ES-I3 (cell line): Measurements from ENCODE around the gene ENTR1.

ENCODE experiments used
- H3K36me3 ChIP-seq: 2 replicates; pipeline ENCODE4 v1.6.1; 2013; ENCODE audit warnings: mild to moderate bottlenecking, low read length, control low read depth, moderate library complexity; ENCODE audit not compliant: insufficient read depth
- H3K4me1 ChIP-seq: 2 replicates; pipeline ENCODE4 v1.6.1; 2013; ENCODE audit warnings: mild to moderate bottlenecking, control low read depth, low read length; ENCODE audit not compliant: insufficient read depth
- H3K9ac ChIP-seq: 2 replicates; pipeline ENCODE4 v1.6.1; 2013; ENCODE audit warnings: low read depth, mild to moderate bottlenecking, low read length, moderate library complexity
- H3K9me3 ChIP-seq: 2 replicates; pipeline ENCODE4 v1.6.1; 2013; ENCODE audit warnings: mild to moderate bottlenecking, low read length, moderate library complexity; ENCODE audit not compliant: control insufficient read depth, insufficient read depth

Gene ENTR1

GRCh38 chr9:136410500-136411287 lies at the start of gene ENTR1, which contains the start of gene PMPCA:
TSS of gene ENTR1 (minus strand) at chr9:136410614. CDS start at chr9:136410397, 217 bp downstream.
TSS of gene PMPCA (plus strand) at chr9:136410658. CDS start at chr9:136410669, 11 bp downstream.
- H3K9ac ChIP-seq, result peak within 1 kb of the TSS; percentile 74
- peaks cover 24% of the 10 kb centered on the region; the same call in 1 of the 2 replicates for H3K36me3 ChIP-seq
- no peaks in the 10 kb centered on the region; the same call in 1 of the 2 replicates for H3K4me1 ChIP-seq
- no peaks in the 10 kb centered on the region for H3K9me3 ChIP-seq

GRCh38 chr9:136459425-136459824 lies 49.0 kb upstream of the ENTR1 start:
- H3K9ac ChIP-seq, result no peak overlapping the region
- H3K4me1 ChIP-seq, result no peaks in the 10 kb centered on the region
- peaks cover 65% of the 10 kb centered on the region for H3K36me3 ChIP-seq
- no peaks in the 10 kb centered on the region for H3K9me3 ChIP-seq

GRCh38 chr9:136457326-136457725 lies 46.9 kb upstream of the ENTR1 start:
- H3K9me3 ChIP-seq, result no peaks in the 10 kb centered on the region
- H3K9ac ChIP-seq, result no peak overlapping the region
- peaks cover 57% of the 10 kb centered on the region for H3K36me3 ChIP-seq
- H3K4me1 ChIP-seq, result no peaks in the 10 kb centered on the region

- peaks cover 60% of the 10 kb centered on the region for H3K36me3 ChIP-seq
These were observed 45.8 kb upstream of the ENTR1 start for GRCh38 chr9:136456258-136456657.

GRCh38 chr9:136455043-136456002 lies 44.9 kb upstream of the ENTR1 start:
- H3K9me3 ChIP-seq, result no peaks in the 10 kb centered on the region
- H3K36me3 ChIP-seq, result peaks cover 57% of the 10 kb centered on the region
- H3K4me1 ChIP-seq, result no peaks in the 10 kb centered on the region
- no peak overlapping the region for H3K9ac ChIP-seq

More at GRCh38 chr9:136456258-136456657, 45.8 kb upstream of the ENTR1 start:
- H3K9ac ChIP-seq, result no peak overlapping the region
- H3K9me3 ChIP-seq, result no peaks in the 10 kb centered on the region
- no peaks in the 10 kb centered on the region for H3K4me1 ChIP-seq

GRCh38 chr9:136454026-136454796 lies 43.8 kb upstream of the ENTR1 start:
- H3K36me3 ChIP-seq, result peaks cover 48% of the 10 kb centered on the region

GRCh38 chr9:136453326-136453725 lies 42.9 kb upstream of the ENTR1 start:
- H3K36me3 ChIP-seq, result peaks cover 42% of the 10 kb centered on the region
- no peak overlapping the region for H3K9ac ChIP-seq
- no peaks in the 10 kb centered on the region for H3K4me1 ChIP-seq
- H3K9me3 ChIP-seq, result no peaks in the 10 kb centered on the region

More at GRCh38 chr9:136454026-136454796, 43.8 kb upstream of the ENTR1 start:
- Histone ChIP-seq H3K4me1 (no peaks in the 10 kb centered on the region), H3K9me3 (no peaks in the 10 kb centered on the region), H3K9ac (no peak overlapping the region)

GRCh38 chr9:136451221-136451877 lies 40.9 kb upstream of the ENTR1 start:
- Histone ChIP-seq H3K36me3 (peaks cover 39% of the 10 kb centered on the region), H3K9me3 (no peaks in the 10 kb centered on the region), H3K4me1 (no peaks in the 10 kb centered on the region), H3K9ac (no peak overlapping the region)

- Histone ChIP-seq H3K36me3 (peaks cover 46% of the 10 kb centered on the region), H3K4me1 (no peaks in the 10 kb centered on the region), H3K9me3 (no peaks in the 10 kb centered on the region), H3K9ac (no peak overlapping the region)
These were observed 38.2 kb upstream of the ENTR1 start for GRCh38 chr9:136448655-136449054.

- Histone ChIP-seq H3K4me1 (no peaks in the 10 kb centered on the region), H3K9ac (no peak overlapping the region), H3K36me3 (peaks cover 45% of the 10 kb centered on the region), H3K9me3 (no peaks in the 10 kb centered on the region)
These were observed 36.9 kb upstream of the ENTR1 start for GRCh38 chr9:136447173-136447778.

GRCh38 chr9:136445799-136446198 lies 35.4 kb upstream of the ENTR1 start:
- Histone ChIP-seq H3K36me3 (peaks cover 45% of the 10 kb centered on the region), H3K9me3 (no peaks in the 10 kb centered on the region), H3K4me1 (no peaks in the 10 kb centered on the region), H3K9ac (no peak overlapping the region)

GRCh38 chr9:136444102-136444501 lies 33.7 kb upstream of the ENTR1 start:
- peaks cover 39% of the 10 kb centered on the region for H3K36me3 ChIP-seq
- H3K4me1 ChIP-seq, result no peaks in the 10 kb centered on the region

GRCh38 chr9:136443687-136444086 lies 33.3 kb upstream of the ENTR1 start:
- H3K9ac ChIP-seq, result no peak overlapping the region
- H3K9me3 ChIP-seq, result no peaks in the 10 kb centered on the region
- peaks cover 39% of the 10 kb centered on the region for H3K36me3 ChIP-seq
- H3K4me1 ChIP-seq, result no peaks in the 10 kb centered on the region

More at GRCh38 chr9:136444102-136444501, 33.7 kb upstream of the ENTR1 start:
- Histone ChIP-seq H3K9me3 (no peaks in the 10 kb centered on the region), H3K9ac (no peak overlapping the region)
